IPS DF 6.9 (cell line): ENCODE measurements around the gene TP63.

Source experiments
- DNase-seq: peaks from one replicate; pipeline ENCODE4 v3.0.0-alpha.2; 2013; ENCODE audit warnings: low read depth, low spot score
- H3K27ac ChIP-seq: one replicate; pipeline ENCODE4 v1.5.1; 2013; ENCODE audit warnings: low read length, control low read depth
- H3K27me3 ChIP-seq: 2 replicates; pipeline ENCODE4 v1.6.1; 2013; ENCODE audit warnings: mild to moderate bottlenecking, low read length; ENCODE audit not compliant: control insufficient read depth, insufficient read depth
- H3K36me3 ChIP-seq: 2 replicates; pipeline ENCODE4 v1.6.1; 2013; ENCODE audit warnings: low read length; ENCODE audit not compliant: control insufficient read depth, insufficient read depth
- H3K4me1 ChIP-seq: 2 replicates; pipeline ENCODE4 v1.6.1; 2013; ENCODE audit warnings: low read length; ENCODE audit not compliant: control insufficient read depth, insufficient read depth
- H3K4me3 ChIP-seq: 2 replicates; pipeline ENCODE4 v1.5.1; 2013; ENCODE audit warnings: mild to moderate bottlenecking, low read length
- H3K9me3 ChIP-seq: 2 replicates; pipeline ENCODE4 v1.6.1; 2013; ENCODE audit warnings: low read length, inconsistent platforms; ENCODE audit not compliant: control insufficient read depth, insufficient read depth
- WGBS: extraction: QIAGEN DNeasy Blood & Tissue Kit; methylation state at CpG from one replicate; pipeline ENCODE4 v1.1.7; 2013; ENCODE audit warnings: mixed read lengths, missing lambda C conversion rate; ENCODE audit not compliant: insufficient read length, insufficient coverage; 5-methylcytosine and 5-hydroxymethylcytosine counted together

TP63 gene

GRCh38 chr3:189883113-189883753 lies 252.0 kb downstream of the TP63 start:
- H3K4me3 ChIP-seq = no peak overlapping the region
- H3K36me3 ChIP-seq = no peaks in the 10 kb centered on the region
- no peaks in the 10 kb centered on the region for H3K27me3 ChIP-seq
- 0 out of 2 replicates have a peak, but pooled peaks cover 2% of the 10 kb centered on the region for H3K4me1 ChIP-seq
- DNase-seq = no peak
- no peaks in the 10 kb centered on the region for H3K9me3 ChIP-seq
- WGBS = no CpG with 5 or more reads among the region's 4 CpGs
- no peak overlapping the region for H3K27ac ChIP-seq

DNA sequence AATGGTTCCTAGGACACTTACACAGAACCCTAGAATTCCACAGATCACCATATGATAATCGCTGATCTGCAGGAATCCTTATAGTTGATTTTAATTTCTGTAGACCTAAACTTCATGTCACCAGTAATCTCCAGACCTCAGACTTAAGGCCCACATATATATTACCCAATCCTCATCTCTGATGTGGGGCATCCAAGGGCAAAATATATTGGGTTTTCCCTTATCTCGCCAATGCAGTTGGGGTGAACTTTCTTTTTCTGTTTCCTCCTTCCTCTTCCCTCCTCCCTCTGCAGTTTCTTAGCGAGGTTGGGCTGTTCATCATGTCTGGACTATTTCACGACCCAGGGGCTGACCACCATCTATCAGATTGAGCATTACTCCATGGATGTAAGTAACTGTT lies 259.3 kb downstream of the TP63 start:
- WGBS = no CpG with 5 or more reads among the region's 4 CpGs
- no peaks in the 10 kb centered on the region for H3K36me3 ChIP-seq

DNA sequence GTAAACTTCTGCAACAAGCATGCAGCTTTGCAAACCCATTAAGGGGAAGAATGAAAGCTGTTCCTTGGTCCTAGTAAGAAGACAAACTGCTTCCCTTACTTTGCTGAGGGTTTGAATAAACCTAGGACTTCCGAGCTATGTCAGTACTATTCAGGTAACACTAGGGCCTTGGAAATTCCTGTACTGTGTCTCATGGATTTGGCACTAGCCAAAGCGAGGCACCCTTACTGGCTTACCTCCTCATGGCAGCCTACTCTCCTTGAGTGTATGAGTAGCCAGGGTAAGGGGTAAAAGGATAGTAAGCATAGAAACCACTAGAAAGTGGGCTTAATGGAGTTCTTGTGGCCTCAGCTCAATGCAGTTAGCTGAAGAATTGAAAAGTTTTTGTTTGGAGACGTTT lies 265.3 kb downstream of the TP63 start:
- Histone ChIP-seq H3K4me1 (no peaks in the 10 kb centered on the region), H3K27ac (no peak overlapping the region), H3K27me3 (no peaks in the 10 kb centered on the region), H3K36me3 (no peaks in the 10 kb centered on the region), H3K9me3 (no peaks in the 10 kb centered on the region), H3K4me3 (no peak overlapping the region)
- DNase-seq = no peak
- no CpG with 5 or more reads among the region's 3 CpGs for WGBS

More for the DNA sequence above, 259.3 kb downstream of the TP63 start:
- no peaks in the 10 kb centered on the region for H3K4me1 ChIP-seq
- H3K27me3 ChIP-seq = no peaks in the 10 kb centered on the region
- no peak overlapping the region for H3K27ac ChIP-seq
- no peak for DNase-seq
- H3K4me3 ChIP-seq = no peak overlapping the region
- H3K9me3 ChIP-seq = no peaks in the 10 kb centered on the region

GRCh38 chr3:189897406-189897805 lies 266.2 kb downstream of the TP63 start:
- no CpG with 5 or more reads among the region's 2 CpGs for WGBS
- DNase-seq = no peak
- no peaks in the 10 kb centered on the region for H3K36me3 ChIP-seq

DNA sequence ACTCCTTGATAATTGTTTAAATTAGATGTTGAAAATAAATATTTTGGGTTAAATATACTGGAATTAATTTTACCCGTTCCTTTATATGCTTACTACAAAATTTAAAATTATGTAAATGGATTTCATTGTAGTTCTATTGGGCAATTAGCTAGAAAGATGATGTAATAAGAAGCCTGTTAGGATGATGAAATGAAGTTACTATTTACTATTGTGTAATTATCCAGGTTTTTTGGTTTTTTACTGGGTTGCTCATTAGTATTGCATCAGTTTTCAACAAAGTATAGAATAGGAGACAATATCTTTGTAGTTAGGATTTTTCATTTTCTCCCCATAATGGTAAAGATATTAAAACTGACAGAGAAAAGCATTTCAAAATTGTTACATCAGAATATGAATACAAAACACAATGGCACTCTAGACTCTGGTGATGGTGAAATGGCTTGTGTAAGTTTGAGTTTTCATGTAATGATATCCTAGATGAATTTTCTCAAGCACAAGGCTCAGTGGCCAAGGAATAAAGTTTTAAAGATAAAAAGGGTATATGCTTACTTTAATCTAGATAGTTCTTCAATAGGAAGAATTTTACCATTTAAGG lies 267.5 kb downstream of the TP63 start:
- no peaks in the 10 kb centered on the region for H3K9me3 ChIP-seq
- no peaks in the 10 kb centered on the region for H3K4me1 ChIP-seq
- no CpG with 5 or more reads among the region's 1 CpG for WGBS
- H3K36me3 ChIP-seq = no peaks in the 10 kb centered on the region
- no peak overlapping the region for H3K27ac ChIP-seq
- no peak for DNase-seq
- H3K4me3 ChIP-seq = no peak overlapping the region
- H3K27me3 ChIP-seq = no peaks in the 10 kb centered on the region

More at GRCh38 chr3:189897406-189897805, 266.2 kb downstream of the TP63 start:
- no peaks in the 10 kb centered on the region for H3K27me3 ChIP-seq
- H3K4me1 ChIP-seq = no peaks in the 10 kb centered on the region
- no peak overlapping the region for H3K4me3 ChIP-seq
- no peak overlapping the region for H3K27ac ChIP-seq
- H3K9me3 ChIP-seq = no peaks in the 10 kb centered on the region

DNA sequence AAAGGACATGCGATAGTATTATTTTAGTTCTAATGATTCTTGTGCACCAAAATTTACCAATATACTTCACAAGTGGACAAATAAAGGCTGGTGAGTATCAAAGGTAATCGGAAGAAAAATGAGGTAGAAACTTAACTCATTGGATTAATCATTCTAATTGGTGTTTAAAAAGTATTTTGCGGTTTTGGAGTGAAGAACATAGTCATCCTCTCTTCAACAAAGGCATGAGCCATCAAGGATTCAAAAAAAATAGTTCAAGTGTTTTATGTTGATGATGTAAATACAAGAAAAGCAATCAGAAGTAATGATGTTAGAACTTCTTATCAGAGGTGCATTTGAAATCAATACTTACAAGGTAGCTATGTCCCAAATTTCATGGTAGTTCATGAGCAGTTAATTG lies 268.0 kb downstream of the TP63 start:
- Histone ChIP-seq H3K36me3 (no peaks in the 10 kb centered on the region), H3K9me3 (no peaks in the 10 kb centered on the region), H3K4me3 (no peak overlapping the region), H3K27me3 (no peaks in the 10 kb centered on the region), H3K4me1 (no peaks in the 10 kb centered on the region), H3K27ac (no peak overlapping the region)
- 100% methylated on average over 1 of the region's 3 CpGs for WGBS
- DNase-seq = no peak

- Histone ChIP-seq H3K27me3 (no peaks in the 10 kb centered on the region), H3K4me3 (no peak overlapping the region), H3K36me3 (no peaks in the 10 kb centered on the region), H3K4me1 (no peaks in the 10 kb centered on the region), H3K27ac (no peak overlapping the region), H3K9me3 (no peaks in the 10 kb centered on the region)
- no peak for DNase-seq
- no CpG with 5 or more reads among the region's 5 CpGs for WGBS
Measured at GRCh38 chr3:189900578-189900977, 269.4 kb downstream of the TP63 start.

- Histone ChIP-seq H3K27ac (no peak overlapping the region), H3K4me3 (no peak overlapping the region), H3K36me3 (no peaks in the 10 kb centered on the region), H3K4me1 (no peaks in the 10 kb centered on the region), H3K9me3 (no peaks in the 10 kb centered on the region), H3K27me3 (no peaks in the 10 kb centered on the region)
- DNase-seq = no peak
- WGBS = no CpG with 5 or more reads among the region's 6 CpGs
Measured at GRCh38 chr3:189901481-189901880, 270.3 kb downstream of the TP63 start.

DNA sequence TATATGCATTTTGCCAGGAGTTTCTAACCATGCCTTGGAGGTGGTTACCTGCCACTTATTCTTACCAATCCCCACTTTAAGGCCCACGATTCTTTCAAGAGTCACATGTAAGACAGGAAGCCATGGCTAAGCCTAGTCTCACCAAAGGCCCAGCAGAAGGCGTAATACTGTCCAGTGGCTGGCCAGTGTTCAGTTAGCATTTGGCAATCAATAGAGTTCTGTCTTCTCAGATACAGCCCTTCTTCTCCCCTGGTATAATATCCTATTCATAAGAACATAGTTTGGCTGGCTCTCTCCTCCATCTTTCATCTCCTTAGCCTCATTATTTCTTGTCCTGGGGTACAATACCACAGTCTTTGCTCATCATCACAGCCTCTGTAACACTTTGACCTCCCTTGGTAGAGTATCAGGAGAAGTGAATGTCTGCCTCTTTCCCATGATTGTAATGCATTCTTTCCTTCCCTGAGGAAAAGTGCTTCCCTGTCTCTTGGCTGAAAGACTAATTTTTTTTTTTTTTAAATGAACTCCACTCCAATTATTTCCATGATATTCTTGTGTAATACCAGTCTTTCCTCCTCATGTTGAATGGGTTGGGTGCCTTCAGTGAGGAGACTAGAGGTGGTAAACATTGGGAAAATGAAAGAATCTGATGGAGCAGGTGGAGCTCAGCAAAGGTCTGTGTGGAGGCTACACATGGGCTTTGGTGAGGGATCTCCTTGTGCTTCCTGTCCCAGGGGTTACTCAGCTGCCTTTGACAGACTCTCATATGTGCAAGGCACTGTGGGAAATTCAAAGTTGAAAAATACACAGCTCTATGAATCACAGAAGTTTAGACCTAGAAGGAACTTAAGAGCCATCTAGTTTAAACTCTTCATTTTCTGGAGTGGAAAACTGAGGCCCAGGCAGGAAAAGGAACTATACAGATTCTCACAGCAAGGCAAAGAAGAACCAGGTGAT lies 271.3 kb downstream of the TP63 start:
- no peak for DNase-seq
- H3K4me3 ChIP-seq = no peak overlapping the region
- no peaks in the 10 kb centered on the region for H3K36me3 ChIP-seq
- H3K9me3 ChIP-seq = no peaks in the 10 kb centered on the region
- no peaks in the 10 kb centered on the region for H3K4me1 ChIP-seq
- H3K27me3 ChIP-seq = no peaks in the 10 kb centered on the region
- no peak overlapping the region for H3K27ac ChIP-seq
- no CpG with 5 or more reads among the region's 2 CpGs for WGBS

GRCh38 chr3:189903562-189904250 lies 272.5 kb downstream of the TP63 start:
- Histone ChIP-seq H3K27me3 (no peaks in the 10 kb centered on the region), H3K4me1 (no peaks in the 10 kb centered on the region), H3K4me3 (no peak overlapping the region), H3K9me3 (no peaks in the 10 kb centered on the region), H3K27ac (no peak overlapping the region), H3K36me3 (no peaks in the 10 kb centered on the region)
- no peak for DNase-seq
- no CpG with 5 or more reads among the region's 6 CpGs for WGBS
